Cardiac fibroblast (primary cell): Measurements from ENCODE around the gene SHMT2.

Source experiments
- DNase-seq, 2 donors: peaks; one replicate each; pipeline versions ENCODE4 v3.0.0 to v3.0.0-alpha.2; 2010; ENCODE audit warnings: low read depth in 2 of 2
- H3K4me3 ChIP-seq, 2 donors: replicated peaks in 1 of 2; 1 replicate in 1 of 2; 2 replicates in 1 of 2; pipeline ENCODE4 v1.5.1; 2011; ENCODE audit warnings: low read depth in 2 of 2, low read length in 2 of 2, mild to moderate bottlenecking in 2 of 2, moderate library complexity in 1 of 2
- CTCF ChIP-seq: IDR thresholded peaks from one replicate; pipeline ENCODE4 v1.5.1; 2011; ENCODE audit warnings: low read depth, mild to moderate bottlenecking, low read length, inconsistent platforms

SHMT2 gene

GRCh38 chr12:57212701-57213057 is 16.8 kb upstream of the SHMT2 start:
- no peak for DNase-seq
- no peak for TF ChIP-seq CTCF
- no peak overlapping the region for H3K4me3 ChIP-seq

GRCh38 chr12:57213058-57213715 is 16.3 kb upstream of the SHMT2 start:
- no peak overlapping the region for H3K4me3 ChIP-seq
- DNase-seq, result peak; percentile 87 to 91
- TF ChIP-seq CTCF, result peak; percentile 92

GRCh38 chr12:57213763-57214397 is 15.6 kb upstream of the SHMT2 start:
- no peak for DNase-seq
- TF ChIP-seq CTCF, result no peak

GRCh38 chr12:57214398-57214781 is 15.1 kb upstream of the SHMT2 start:
- H3K4me3 ChIP-seq, result no peak overlapping the region
- peak; percentile 75 for TF ChIP-seq CTCF
- peak; percentile 63 to 65 for DNase-seq

More at GRCh38 chr12:57213763-57214397, 15.6 kb upstream of the SHMT2 start:
- H3K4me3 ChIP-seq, result no peak overlapping the region

GRCh38 chr12:57215065-57215464 is 14.4 kb upstream of the SHMT2 start:
- TF ChIP-seq CTCF, result no peak
- no peak for DNase-seq
- no peak overlapping the region for H3K4me3 ChIP-seq

- H3K4me3 ChIP-seq, result no peak overlapping the region
- DNase-seq, result peak in 1 of 2 donors; percentile 32
- no peak for TF ChIP-seq CTCF
Observed at GRCh38 chr12:57215668-57216013, 13.9 kb upstream of the SHMT2 start.
